GM19372 (cell line): ENCODE results near the gene TMED10.

ENCODE experiments used
- ATAC-seq: cut with Tn5 transposase; IDR thresholded peaks from one replicate; pipeline ENCODE4 v1.9.1; 2021; ENCODE audit warnings: mild to moderate bottlenecking, low read depth, moderate library complexity; ENCODE audit not compliant: unreplicated experiment

The TMED10 gene

DNA sequence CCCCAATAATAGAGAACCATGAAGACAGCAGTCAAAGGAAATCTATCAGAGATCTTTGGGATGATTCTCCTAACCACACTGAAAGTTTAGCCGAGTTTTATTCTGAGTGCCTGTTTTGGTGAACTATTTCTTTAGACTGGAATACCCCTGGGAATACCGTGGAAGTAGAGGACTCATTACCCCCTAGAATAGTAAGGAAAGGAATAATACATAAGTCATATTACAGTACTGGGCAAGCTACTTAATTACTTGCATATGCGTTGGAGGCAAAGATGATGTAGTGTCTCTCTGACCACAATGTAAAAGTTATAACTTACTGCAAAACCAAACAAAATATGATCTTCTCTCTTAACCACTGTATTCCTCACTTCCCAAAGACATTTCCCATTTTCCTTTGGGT, 81.5 kb downstream of the TMED10 start:
- ATAC-seq: no peak

DNA sequence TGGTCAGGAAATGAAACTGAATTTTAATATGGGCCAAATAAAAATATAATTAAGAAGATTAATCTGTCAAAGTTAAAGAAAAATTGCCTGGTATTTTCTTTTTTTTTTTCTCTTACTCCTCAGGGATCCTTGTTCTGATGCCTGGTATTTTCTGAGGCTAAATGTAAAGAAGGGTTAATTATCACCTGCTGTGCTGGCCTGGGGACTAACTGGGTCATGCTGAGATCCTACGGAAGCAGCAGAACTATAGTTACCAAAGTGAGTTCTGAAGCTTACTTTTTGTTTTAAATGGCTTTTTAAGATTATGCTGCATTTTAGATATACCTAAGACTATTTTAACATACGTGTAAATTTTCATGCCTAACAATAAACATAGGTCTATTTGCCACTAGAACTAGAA, 83.7 kb downstream of the TMED10 start:
- ATAC-seq: no peak

DNA sequence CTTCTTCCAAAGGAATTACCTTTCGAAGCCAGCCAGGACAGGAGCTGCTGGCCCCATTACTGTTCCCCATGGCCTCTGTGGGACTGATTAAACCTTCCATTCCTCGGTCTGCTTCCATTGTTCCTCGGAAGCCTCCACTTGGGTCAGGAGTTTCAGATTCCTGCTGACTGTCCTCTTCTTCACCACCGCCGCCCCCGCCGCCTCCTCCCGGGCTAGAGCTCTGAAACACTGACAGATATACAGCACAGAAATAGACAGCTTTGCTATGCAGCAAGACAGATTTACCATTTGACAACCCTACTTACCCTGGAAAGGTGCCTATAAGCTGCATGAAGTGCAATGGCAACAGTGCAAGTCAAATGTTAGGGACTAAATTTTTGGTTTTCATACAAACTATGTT, 85.2 kb downstream of the TMED10 start:
- ATAC-seq: no peak

DNA sequence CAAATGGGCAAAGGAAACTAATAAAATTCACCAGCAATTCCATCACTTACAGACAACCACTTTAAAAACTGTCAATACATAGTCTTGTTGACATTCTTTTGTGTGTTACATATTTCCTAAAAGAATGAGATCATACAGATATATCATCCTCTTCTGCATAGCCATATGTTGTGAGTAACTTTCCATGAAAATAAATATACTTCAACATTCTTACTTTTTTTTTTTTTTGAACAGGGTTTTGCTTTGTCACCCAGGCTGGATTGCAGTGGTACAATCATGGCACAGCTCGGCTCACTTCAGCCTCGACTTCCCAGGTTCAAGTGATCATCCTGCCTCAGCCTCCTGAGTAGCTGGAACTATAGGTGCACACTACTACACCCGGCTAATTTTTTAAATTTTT, 86.1 kb downstream of the TMED10 start:
- ATAC-seq: no peak

DNA sequence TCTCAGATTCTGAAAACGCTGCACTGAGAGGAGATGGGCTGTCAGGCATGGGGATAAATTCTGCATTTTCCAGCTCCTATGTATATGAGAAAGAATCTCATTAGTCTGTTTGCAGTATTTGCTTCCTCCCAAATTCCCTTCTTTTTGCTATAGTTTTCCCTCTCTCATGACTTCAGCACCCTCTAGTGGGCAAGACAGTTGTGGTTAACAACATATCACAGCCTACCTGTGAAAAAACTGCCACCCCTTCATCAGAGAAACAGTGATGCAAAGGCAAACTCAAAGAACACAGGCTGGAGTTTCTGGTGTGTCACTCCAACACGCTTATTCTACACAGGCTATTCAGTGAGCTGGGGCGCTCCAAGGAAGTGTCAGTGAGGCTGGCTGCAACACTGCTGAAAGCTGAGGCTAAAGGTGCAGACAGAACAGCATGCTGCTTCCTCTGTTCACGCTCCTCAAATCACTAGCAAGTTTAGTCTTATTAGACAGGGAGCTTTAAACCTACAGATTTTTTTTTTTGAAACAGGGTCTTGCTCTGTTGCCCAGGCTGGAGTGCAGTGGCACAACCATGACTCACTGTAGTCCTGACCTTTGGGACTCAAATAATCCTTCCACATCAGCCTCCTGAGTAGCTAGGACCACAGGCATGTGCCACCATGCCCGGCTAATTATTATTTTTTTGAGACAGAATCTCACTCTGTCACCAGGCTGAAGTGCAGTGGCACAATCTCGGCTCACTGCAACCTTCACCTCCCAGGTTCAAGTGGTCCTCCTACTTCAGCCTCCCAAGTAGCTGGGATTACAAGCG, 87.6 kb downstream of the TMED10 start:
- no peak for ATAC-seq

DNA sequence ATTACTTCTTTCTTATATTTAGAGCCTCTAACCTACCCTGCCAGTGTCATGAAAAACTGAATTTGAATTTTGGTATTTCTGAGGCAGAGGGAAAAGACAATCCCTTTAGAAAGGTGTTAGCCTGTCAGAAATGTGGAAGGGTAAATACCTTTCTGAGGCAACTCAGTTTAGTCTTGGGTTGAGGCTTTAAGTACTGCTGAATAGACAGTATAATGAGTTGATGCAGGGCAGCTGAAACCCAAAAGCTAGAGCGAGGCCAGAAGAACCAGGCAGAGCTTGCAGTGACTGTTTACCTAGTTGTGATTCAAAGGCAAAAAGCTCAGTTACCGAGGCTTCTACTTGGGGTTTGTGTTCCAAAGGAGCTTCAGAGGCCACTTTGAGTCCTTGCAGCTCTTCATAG, 88.3 kb downstream of the TMED10 start:
- ATAC-seq: no peak

DNA sequence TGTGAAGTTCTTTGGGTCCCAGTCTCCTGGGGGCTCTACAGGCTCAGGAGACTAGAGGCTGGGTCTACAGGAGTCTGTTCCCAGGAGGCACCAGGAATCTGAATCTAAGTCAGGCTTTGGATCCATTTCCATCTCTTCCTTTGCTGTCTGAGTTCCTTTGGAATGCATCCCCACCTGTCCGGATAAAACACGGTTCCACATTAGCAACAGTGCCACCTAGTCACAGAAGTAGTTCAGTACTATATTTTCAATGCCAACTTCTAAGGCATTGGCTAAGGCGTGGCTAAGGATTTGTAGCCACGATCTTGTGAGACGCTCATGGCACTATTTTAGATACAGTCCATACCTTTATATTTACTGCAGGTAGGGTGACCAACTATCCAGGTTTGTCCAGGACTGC, 91.9 kb downstream of the TMED10 start:
- ATAC-seq: no peak

DNA sequence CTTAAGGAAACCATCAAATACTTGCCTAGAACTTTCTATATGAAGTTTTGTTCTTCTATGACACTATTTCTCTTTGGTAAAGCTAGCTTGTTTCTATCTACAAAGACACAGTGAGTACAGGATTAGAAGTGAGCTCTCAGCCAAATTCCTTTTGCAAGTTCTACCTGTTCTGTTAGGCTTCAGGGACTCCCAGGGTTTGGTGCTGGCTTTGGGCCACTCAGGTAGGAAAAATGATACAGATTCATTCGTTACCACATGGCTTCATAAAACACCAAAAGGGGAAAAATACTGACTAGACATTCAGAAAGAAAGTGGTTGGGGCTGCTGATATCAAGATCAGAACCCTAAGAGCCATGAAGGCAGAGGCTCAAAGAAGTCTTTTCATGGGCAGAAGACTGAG, 93.1 kb downstream of the TMED10 start:
- ATAC-seq: no peak

DNA sequence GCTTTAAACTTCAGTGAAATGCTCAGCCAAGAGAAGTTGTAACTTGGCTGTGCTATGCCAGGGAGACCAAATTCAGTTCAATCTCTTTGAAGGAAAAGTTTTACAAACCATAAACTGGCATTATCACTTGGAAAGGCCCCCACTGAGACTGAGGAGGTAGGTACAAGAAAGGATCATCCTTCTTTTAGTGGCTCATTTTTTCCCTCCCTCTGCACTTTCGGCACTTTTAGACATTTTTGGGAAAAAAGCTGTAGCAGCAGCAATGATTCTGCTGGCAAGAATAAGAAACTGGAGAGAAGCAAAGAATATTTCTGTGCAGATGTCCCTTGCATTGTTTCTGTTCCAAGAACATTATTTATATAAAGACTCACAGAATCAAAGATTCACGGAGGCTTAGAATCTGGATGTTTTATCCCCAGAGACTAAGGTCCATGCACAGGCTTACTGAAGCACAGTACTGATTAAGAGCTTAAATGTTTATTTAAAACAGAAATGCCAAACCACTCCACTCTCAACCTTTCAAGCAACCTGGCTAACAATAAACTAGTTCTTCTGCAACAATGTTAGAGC, 94.7 kb downstream of the TMED10 start:
- ATAC-seq: no peak
